Activated CD4-positive, CD25-positive, alpha-beta regulatory T cell treated with anti-CD3 and anti-CD28 coated beads, Interleukin-2, amount 50 U/mL, for 16 hours (primary cell): ENCODE measurements around the gene SEC16B.

Experiments used
- DNase-seq: peaks from one replicate; pipeline ENCODE4 v3.0.0-alpha.2; 2020; ENCODE audit warnings: low read depth, low spot score

SEC16B gene

GRCh38 chr1:177941976-177942375 is 27.9 kb downstream of the SEC16B start:
- DNase-seq, result no peak

GRCh38 chr1:177940682-177941081 is 29.2 kb downstream of the SEC16B start:
- no peak for DNase-seq

GRCh38 chr1:177937931-177938330 is 31.9 kb downstream of the SEC16B start:
- DNase-seq, result no peak

- DNase-seq, result no peak
Observed at GRCh38 chr1:177937174-177937770, 32.6 kb downstream of the SEC16B start.

GRCh38 chr1:177935638-177936415 is 34.0 kb downstream of the SEC16B start:
- DNase-seq, result no peak

GRCh38 chr1:177934927-177935326 is 34.9 kb downstream of the SEC16B start:
- DNase-seq, result no peak

GRCh38 chr1:177934461-177934860 is 35.4 kb downstream of the SEC16B start:
- DNase-seq, result no peak

- DNase-seq, result no peak
Observed at GRCh38 chr1:177933881-177934280, 36.0 kb downstream of the SEC16B start.

- no peak for DNase-seq
Observed at GRCh38 chr1:177932123-177932522, 37.7 kb downstream of the SEC16B start.

- DNase-seq, result no peak
Observed at GRCh38 chr1:177928952-177929351, 40.9 kb downstream of the SEC16B start.

- DNase-seq, result no peak
Observed at GRCh38 chr1:177928194-177928593, 41.7 kb downstream of the SEC16B start.

GRCh38 chr1:177927021-177927596 is 42.7 kb downstream of the SEC16B start:
- no peak for DNase-seq

- no peak for DNase-seq
Observed at GRCh38 chr1:177926201-177926600, 43.7 kb downstream of the SEC16B start.

- DNase-seq, result no peak
Observed at GRCh38 chr1:177925006-177925405, 44.9 kb downstream of the SEC16B start.

- DNase-seq, result no peak
Observed at GRCh38 chr1:177923441-177923840, 46.4 kb downstream of the SEC16B start.

- no peak for DNase-seq
Observed at GRCh38 chr1:177922209-177922608, 47.6 kb downstream of the SEC16B start.

GRCh38 chr1:177921590-177921989 is 48.3 kb downstream of the SEC16B start:
- DNase-seq, result no peak

GRCh38 chr1:177920091-177920490 is 49.8 kb downstream of the SEC16B start:
- DNase-seq, result no peak

- DNase-seq, result no peak
Observed at GRCh38 chr1:177915641-177916040, 54.2 kb downstream of the SEC16B start.

- DNase-seq, result no peak
Observed at GRCh38 chr1:177914603-177915002, 55.3 kb downstream of the SEC16B start.

- no peak for DNase-seq
Observed at GRCh38 chr1:177913762-177914540, 55.9 kb downstream of the SEC16B start.

GRCh38 chr1:177912991-177913390 is 56.9 kb downstream of the SEC16B start:
- DNase-seq, result no peak
